Adrenal gland (tissue), 5 donors: ENCODE measurements around the gene ASB8.

Experiments used
- POLR2A ChIP-seq, 2 donors: fragments of 450-650 bp; IDR thresholded peaks; one replicate each; pipeline ENCODE4 v1.6.1; 2017; ENCODE audit warnings: antibody characterized with exemption in 2 of 2, mild to moderate bottlenecking in 2 of 2, moderate library complexity in 1 of 2
- TF ChIP-seq, protein P1 (sequence below), 6 experiments: fragments of 450-650 bp in 4 of 6; fragments of 200-600 bp in 2 of 6; sonication (generic) in 1 of 6; IDR thresholded peaks; 1 replicate in 5 of 6; 2 replicates in 1 of 6; pipeline versions ENCODE4 v1.5.1 to v1.8.0; 2016 to 2021; ENCODE audit warnings: antibody characterized with exemption in 6 of 6, mild to moderate bottlenecking in 2 of 6, moderate library complexity in 1 of 6
- donor health status: DM: no; HTN: no; CAD: no.

DNA sequence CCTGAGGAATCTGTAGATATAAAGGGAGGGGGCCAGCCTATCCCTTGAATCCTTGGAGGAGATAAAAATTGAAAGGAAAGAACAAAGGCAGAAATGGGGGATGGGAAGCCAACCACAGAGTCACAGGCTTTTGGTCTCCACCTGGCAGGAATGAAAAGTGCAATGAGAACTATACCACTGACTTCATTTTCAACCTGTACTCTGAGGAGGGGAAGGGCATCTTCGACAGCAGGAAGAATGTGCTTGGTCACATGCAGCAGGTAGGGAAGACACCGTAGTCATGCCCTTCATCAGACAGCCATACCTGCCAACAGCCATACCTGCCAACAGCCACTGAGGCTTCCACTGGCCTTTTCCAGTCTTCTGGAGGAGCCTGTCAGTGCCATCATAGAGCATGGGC, 13.4 kb downstream of the ASB8 start:
- TF ChIP-seq, protein P1, sequence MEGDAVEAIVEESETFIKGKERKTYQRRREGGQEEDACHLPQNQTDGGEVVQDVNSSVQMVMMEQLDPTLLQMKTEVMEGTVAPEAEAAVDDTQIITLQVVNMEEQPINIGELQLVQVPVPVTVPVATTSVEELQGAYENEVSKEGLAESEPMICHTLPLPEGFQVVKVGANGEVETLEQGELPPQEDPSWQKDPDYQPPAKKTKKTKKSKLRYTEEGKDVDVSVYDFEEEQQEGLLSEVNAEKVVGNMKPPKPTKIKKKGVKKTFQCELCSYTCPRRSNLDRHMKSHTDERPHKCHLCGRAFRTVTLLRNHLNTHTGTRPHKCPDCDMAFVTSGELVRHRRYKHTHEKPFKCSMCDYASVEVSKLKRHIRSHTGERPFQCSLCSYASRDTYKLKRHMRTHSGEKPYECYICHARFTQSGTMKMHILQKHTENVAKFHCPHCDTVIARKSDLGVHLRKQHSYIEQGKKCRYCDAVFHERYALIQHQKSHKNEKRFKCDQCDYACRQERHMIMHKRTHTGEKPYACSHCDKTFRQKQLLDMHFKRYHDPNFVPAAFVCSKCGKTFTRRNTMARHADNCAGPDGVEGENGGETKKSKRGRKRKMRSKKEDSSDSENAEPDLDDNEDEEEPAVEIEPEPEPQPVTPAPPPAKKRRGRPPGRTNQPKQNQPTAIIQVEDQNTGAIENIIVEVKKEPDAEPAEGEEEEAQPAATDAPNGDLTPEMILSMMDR (IDR thresholded peaks at IDR 0.05) = no peak
- TF ChIP-seq POLR2A (IDR thresholded peaks at IDR 0.05) = no peak
